ENCODE measurements around the gene TNIP3.

GRCh38 chr4:121199742-121200561 lies 35.8 kb upstream of the TNIP3 start:
- TF ChIP-seq POLR2A (IDR thresholded peaks at IDR 0.05; ENCODE audit: low read depth, low read length) (no peak), SMC3 (IDR thresholded peaks at IDR 0.05; ENCODE audit: low read depth, low read length) (no peak), CTCF (conservative IDR thresholded peaks at IDR 0.05; ENCODE audit: low read depth, low read length) (no peak), RFX5 (IDR thresholded peaks at IDR 0.05; ENCODE audit: low read depth, low read length) (no peak), BHLHE40 (IDR thresholded peaks at IDR 0.05; ENCODE audit: low read depth, low read length) (no peak), RCOR1 (IDR thresholded peaks at IDR 0.05; ENCODE audit: insufficient replicate concordance, low read length) (no peak), MXI1 (IDR thresholded peaks at IDR 0.05; ENCODE audit: borderline replicate concordance, low read depth, low read length) (no peak), CHD1 (IDR thresholded peaks at IDR 0.05; ENCODE audit: low read depth, low read length) (no peak), MAZ (IDR thresholded peaks at IDR 0.05; ENCODE audit: borderline replicate concordance, low read depth, low read length) (no peak), USF2 (IDR thresholded peaks at IDR 0.05; ENCODE audit: low read depth, low read length) (no peak), CEBPB (IDR thresholded peaks at IDR 0.05; ENCODE audit: low read depth, low read length) (no peak)
- TF ChIP-seq, protein P1, sequence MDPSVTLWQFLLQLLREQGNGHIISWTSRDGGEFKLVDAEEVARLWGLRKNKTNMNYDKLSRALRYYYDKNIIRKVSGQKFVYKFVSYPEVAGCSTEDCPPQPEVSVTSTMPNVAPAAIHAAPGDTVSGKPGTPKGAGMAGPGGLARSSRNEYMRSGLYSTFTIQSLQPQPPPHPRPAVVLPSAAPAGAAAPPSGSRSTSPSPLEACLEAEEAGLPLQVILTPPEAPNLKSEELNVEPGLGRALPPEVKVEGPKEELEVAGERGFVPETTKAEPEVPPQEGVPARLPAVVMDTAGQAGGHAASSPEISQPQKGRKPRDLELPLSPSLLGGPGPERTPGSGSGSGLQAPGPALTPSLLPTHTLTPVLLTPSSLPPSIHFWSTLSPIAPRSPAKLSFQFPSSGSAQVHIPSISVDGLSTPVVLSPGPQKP (IDR thresholded peaks at IDR 0.05; ENCODE audit: borderline replicate concordance, low read depth, low read length) = no peak
